Nephron (organoid): ENCODE results near the gene ASRGL1.
"Not testable (repeated sequence)": the region's sequence is repeated elsewhere in the genome, so short reads cannot be mapped to it uniquely, and the experiment has no call there.

Experiments
- H3K27ac Mint-ChIP-seq, 3 experiments: 2 replicates each; pipeline ENCODE4 v1.8.0; 2020; ENCODE audit warnings: mixed read lengths in 3 of 3, mild to moderate bottlenecking in 2 of 3, moderate library complexity in 1 of 3
- H3K27me3 Mint-ChIP-seq: 2 replicates; pipeline ENCODE4 v1.8.0; 2021; ENCODE audit warnings: low read depth, mild to moderate bottlenecking, moderate library complexity, mixed read lengths
- H3K36me3 Mint-ChIP-seq: 2 replicates; pipeline ENCODE4 v1.8.0; 2020; ENCODE audit warnings: low read depth, mixed read lengths
- H3K4me1 Mint-ChIP-seq: 2 replicates; pipeline ENCODE4 v1.8.0; 2020; ENCODE audit warnings: mixed read lengths
- H3K4me3 Mint-ChIP-seq, 3 experiments: 2 replicates each; pipeline ENCODE4 v1.8.0; 2020; ENCODE audit warnings: mild to moderate bottlenecking in 3 of 3, mixed read lengths in 3 of 3, moderate library complexity in 2 of 3
- H3K9me3 Mint-ChIP-seq: 2 replicates; pipeline ENCODE4 v1.8.0; 2020; ENCODE audit warnings: mixed read lengths
- TF ChIP-seq, protein P1 (sequence below), 3 experiments: fragments of 200-600 bp; sonication (generic); IDR thresholded peaks; one replicate each; pipeline ENCODE4 v1.5.0; 2021; ENCODE audit warnings: antibody characterized with exemption in 3 of 3; ENCODE audit not compliant: unreplicated experiment in 3 of 3

ASRGL1 gene

DNA sequence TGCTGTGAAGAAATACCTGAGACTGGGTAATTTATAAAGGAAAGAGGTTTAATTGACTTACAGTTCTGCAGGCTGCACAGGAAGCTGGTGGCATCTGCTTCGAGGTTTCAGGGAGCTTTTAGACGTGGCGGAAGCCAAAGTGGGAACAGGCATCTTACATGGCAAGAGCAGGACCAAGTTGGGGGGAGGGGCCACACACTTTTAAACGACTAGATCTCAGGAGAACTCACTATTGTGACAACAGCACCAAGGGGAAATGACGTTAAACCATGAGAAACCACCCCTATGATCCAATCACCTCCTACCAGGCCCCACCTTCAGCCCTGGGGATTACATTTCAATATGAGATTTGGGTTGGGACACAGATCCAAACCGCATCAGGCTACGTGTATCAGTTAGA lies 27.3 kb upstream of the ASRGL1 start:
- H3K9me3 Mint-ChIP-seq = peaks cover 15% of the 10 kb centered on the region
- H3K4me1 Mint-ChIP-seq = no peaks in the 10 kb centered on the region
- no peaks in the 10 kb centered on the region for H3K36me3 Mint-ChIP-seq
- no peak overlapping the region for H3K27ac Mint-ChIP-seq
- H3K27me3 Mint-ChIP-seq = peaks cover 60% of the 10 kb centered on the region
- TF ChIP-seq, protein P1, sequence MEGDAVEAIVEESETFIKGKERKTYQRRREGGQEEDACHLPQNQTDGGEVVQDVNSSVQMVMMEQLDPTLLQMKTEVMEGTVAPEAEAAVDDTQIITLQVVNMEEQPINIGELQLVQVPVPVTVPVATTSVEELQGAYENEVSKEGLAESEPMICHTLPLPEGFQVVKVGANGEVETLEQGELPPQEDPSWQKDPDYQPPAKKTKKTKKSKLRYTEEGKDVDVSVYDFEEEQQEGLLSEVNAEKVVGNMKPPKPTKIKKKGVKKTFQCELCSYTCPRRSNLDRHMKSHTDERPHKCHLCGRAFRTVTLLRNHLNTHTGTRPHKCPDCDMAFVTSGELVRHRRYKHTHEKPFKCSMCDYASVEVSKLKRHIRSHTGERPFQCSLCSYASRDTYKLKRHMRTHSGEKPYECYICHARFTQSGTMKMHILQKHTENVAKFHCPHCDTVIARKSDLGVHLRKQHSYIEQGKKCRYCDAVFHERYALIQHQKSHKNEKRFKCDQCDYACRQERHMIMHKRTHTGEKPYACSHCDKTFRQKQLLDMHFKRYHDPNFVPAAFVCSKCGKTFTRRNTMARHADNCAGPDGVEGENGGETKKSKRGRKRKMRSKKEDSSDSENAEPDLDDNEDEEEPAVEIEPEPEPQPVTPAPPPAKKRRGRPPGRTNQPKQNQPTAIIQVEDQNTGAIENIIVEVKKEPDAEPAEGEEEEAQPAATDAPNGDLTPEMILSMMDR (IDR thresholded peaks at IDR 0.05; ENCODE audit: unreplicated experiment in 3 of 3) = no peak
- no peak overlapping the region for H3K4me3 Mint-ChIP-seq

DNA sequence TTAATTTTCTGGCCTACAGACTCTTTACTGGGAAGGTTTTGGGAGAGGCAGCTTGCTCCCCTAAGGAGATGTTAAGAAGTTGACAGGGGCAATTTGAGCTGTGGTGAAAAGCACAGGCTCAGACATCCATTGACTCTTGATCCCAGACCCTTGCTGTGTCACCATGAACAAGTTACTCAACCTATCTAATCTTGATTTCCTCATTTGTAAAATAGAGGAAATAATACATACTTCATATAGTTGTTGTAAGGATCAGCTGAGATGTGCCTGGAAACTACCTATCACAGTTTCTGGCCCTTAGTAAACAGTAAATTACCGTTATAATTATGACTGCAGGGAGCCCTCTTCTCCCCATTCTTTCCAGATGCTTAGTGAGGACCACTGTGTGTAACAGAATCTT lies 21.8 kb upstream of the ASRGL1 start:
- no peaks in the 10 kb centered on the region for H3K36me3 Mint-ChIP-seq
- peaks cover 53% of the 10 kb centered on the region for H3K27me3 Mint-ChIP-seq
- no peaks in the 10 kb centered on the region for H3K4me1 Mint-ChIP-seq
- H3K4me3 Mint-ChIP-seq = no peak overlapping the region
- H3K27ac Mint-ChIP-seq = no peak overlapping the region
- no peaks in the 10 kb centered on the region for H3K9me3 Mint-ChIP-seq
- TF ChIP-seq, protein P1 (IDR thresholded peaks at IDR 0.05; ENCODE audit: unreplicated experiment in 3 of 3) = no peak

DNA sequence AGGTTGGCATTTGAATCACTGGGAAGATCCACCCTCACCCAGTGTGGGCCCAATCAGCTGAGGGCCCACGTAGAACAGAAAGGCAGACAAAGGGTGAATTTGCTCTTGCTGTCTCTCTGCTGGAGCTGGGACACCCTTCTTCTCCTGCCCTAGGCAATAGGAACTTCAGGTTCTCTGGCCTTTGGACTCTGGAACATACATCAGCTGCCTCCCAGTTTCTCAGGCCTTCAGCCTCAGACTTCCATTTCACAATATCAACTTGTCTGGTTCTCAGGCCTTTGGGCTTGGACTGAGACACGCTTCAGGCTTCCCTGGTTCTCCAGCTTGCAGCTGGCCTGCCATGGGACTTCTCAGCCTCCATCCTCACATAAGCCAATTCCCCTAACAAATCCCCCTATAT lies 14.7 kb upstream of the ASRGL1 start:
- H3K4me1 Mint-ChIP-seq = peaks cover 18% of the 10 kb centered on the region
- no peak overlapping the region for H3K4me3 Mint-ChIP-seq
- TF ChIP-seq, protein P1 (IDR thresholded peaks at IDR 0.05; ENCODE audit: unreplicated experiment in 3 of 3) = no peak
- H3K36me3 Mint-ChIP-seq = no peaks in the 10 kb centered on the region
- no peaks in the 10 kb centered on the region for H3K9me3 Mint-ChIP-seq
- no peak overlapping the region for H3K27ac Mint-ChIP-seq
- H3K27me3 Mint-ChIP-seq = peaks cover 18% of the 10 kb centered on the region

DNA sequence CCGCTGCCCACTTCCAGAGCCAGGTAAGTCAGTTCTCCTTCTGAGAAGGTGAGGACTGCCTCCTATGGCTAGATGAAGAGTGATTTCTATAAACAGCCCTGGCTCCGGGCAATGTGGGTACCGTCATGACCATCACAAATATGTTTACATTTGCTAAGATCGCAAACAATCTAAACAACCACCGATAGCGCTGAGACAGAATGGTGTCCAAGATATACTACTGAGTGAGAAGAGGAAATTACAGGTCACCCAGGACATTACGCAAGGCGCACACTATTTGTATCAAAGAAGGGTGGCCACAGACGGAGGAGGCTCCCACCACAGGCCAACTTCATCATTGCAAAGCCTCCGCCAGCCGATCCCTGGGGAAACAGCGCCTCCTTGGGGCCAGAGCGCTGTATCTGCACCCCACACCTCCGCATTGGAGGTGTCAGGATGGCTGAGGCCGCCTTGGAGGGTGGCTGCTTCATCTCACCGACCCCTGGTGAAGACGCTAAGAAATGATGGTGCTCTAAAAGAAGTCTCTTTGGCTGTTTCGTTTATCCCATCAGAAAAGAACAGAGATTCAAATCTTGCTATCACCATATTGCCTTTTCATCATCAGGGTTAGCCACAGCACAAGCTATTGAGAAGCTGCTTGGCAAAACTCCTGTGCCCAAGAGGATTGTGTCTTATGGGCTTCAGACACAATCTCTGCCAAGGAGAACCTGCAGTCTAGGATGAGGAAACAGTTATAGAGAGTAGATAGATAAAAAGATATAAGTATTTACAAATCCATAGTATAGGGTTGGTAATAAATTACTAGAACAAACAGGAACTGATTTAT lies 12.3 kb upstream of the ASRGL1 start:
- Mint-ChIP-seq H3K27me3 (peaks cover 27% of the 10 kb centered on the region), H3K4me1 (peaks cover 19% of the 10 kb centered on the region), H3K36me3 (no peaks in the 10 kb centered on the region), H3K4me3 (no peak overlapping the region), H3K27ac (peak overlapping the region; percentile 77 to 90 (median 80)), H3K9me3 (peaks cover 2% of the 10 kb centered on the region)
- TF ChIP-seq, protein P1 (IDR thresholded peaks at IDR 0.05; ENCODE audit: unreplicated experiment in 3 of 3) = peak in 2 of 3 experiments; percentile 35 to 59

GRCh38 chr11:62325781-62326180 lies 11.5 kb upstream of the ASRGL1 start:
- H3K4me1 Mint-ChIP-seq = peaks cover 19% of the 10 kb centered on the region
- not testable (repeated sequence) for H3K4me3 Mint-ChIP-seq, H3K36me3 Mint-ChIP-seq, H3K9me3 Mint-ChIP-seq
- H3K27ac Mint-ChIP-seq = peak overlapping the region; percentile 77 to 90 (median 80)
- peaks cover 25% of the 10 kb centered on the region for H3K27me3 Mint-ChIP-seq

DNA sequence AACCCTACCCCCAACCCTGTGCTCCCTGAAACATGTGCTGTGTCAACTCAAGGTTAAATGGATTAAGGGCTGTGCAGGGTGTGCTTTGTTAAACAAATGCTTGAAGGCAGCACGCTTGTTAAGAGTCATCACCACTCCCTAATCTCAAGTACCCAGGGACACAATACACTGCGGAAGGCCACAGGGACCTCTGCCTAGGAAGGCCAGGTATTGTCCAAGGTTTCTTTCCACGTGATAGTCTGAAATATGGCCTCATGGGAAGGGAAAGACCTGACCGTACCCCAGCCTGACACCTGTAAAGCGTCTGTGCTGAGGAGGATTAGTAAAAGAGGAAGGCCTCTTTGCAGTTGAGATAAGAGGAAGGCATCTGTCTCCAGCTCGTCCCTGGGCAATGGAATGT lies 10.5 kb upstream of the ASRGL1 start:
- peak overlapping the region; percentile 77 to 91 (median 90) for H3K27ac Mint-ChIP-seq
- H3K36me3 Mint-ChIP-seq, H3K4me3 Mint-ChIP-seq, H3K9me3 Mint-ChIP-seq: not testable (repeated sequence)
- H3K4me1 Mint-ChIP-seq = peaks cover 19% of the 10 kb centered on the region
- peaks cover 32% of the 10 kb centered on the region for H3K27me3 Mint-ChIP-seq

- peaks cover 40% of the 10 kb centered on the region for H3K27me3 Mint-ChIP-seq
- not testable (repeated sequence) for H3K9me3 Mint-ChIP-seq, H3K36me3 Mint-ChIP-seq, H3K4me3 Mint-ChIP-seq
- peaks cover 19% of the 10 kb centered on the region for H3K4me1 Mint-ChIP-seq
- peak overlapping the region; percentile 65 to 90 (median 77) for H3K27ac Mint-ChIP-seq
Observed at GRCh38 chr11:62327541-62327940, 9.7 kb upstream of the ASRGL1 start.

DNA sequence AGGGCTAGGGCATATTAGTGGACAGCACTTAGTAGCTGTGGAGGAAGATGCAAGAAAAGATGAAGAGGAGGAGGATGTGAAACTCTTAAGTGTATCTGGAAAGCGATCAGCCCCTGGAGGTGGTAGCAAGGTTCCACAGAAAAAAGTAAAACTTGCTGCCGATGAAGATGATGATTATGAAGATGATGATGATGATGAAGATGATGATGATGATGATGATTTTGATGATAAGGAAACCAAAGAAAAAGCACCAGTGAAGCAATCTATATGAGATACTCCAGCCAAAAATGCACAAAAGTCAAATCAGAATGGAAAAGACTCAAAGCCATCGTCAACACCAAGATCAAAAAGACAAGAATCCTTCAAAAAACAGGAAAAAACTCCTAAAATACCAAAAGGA lies 6.0 kb upstream of the ASRGL1 start:
- H3K36me3 Mint-ChIP-seq, H3K9me3 Mint-ChIP-seq, H3K4me3 Mint-ChIP-seq, H3K27ac Mint-ChIP-seq: not testable (repeated sequence)
- peaks cover 13% of the 10 kb centered on the region for H3K4me1 Mint-ChIP-seq
- peaks cover 64% of the 10 kb centered on the region for H3K27me3 Mint-ChIP-seq
